Measurements from ENCODE around the gene FTHL17.

The FTHL17 gene

GRCh38 chrX:31058284-31058683, 13.6 kb downstream of the FTHL17 start:
- Histone ChIP-seq H3K36me3 (ENCODE audit: insufficient read depth, low read length) (no peaks in the 10 kb centered on the region), H3K27ac (no peak overlapping the region), H3K4me3 (no peak overlapping the region), H3K9me3 (ENCODE audit: low read depth, low read length) (no peaks in the 10 kb centered on the region), H3K9ac (ENCODE audit: insufficient read length) (no peak overlapping the region)
- DNase-seq (ENCODE audit: low read depth, low spot score), result no peak
- TF ChIP-seq EZH2 (IDR thresholded peaks at IDR 0.05), result no peak
- TF ChIP-seq FOXP2 (optimal IDR thresholded peaks at IDR 0.05; ENCODE audit: control extremely low read depth, extremely low read length, insufficient read depth), result no peak
- no peak for TF ChIP-seq POLR2AphosphoS5 (IDR thresholded peaks at IDR 0.05; ENCODE audit: borderline replicate concordance, low read depth, low read length)

- no peak overlapping the region for H3K9ac ChIP-seq (ENCODE audit: insufficient read length)
- no peak overlapping the region for H3K27ac ChIP-seq
- no peak for TF ChIP-seq POLR2AphosphoS5 (IDR thresholded peaks at IDR 0.05; ENCODE audit: borderline replicate concordance, low read depth, low read length)
- TF ChIP-seq FOXP2 (optimal IDR thresholded peaks at IDR 0.05; ENCODE audit: control extremely low read depth, extremely low read length, insufficient read depth), result no peak
- no peak for TF ChIP-seq EZH2 (IDR thresholded peaks at IDR 0.05)
- DNase-seq (ENCODE audit: low read depth, low spot score), result no peak
- H3K9me3 ChIP-seq (ENCODE audit: low read depth, low read length), result no peaks in the 10 kb centered on the region
- H3K36me3 ChIP-seq (ENCODE audit: insufficient read depth, low read length), result no peaks in the 10 kb centered on the region
- no peak overlapping the region for H3K4me3 ChIP-seq
These were observed 14.2 kb downstream of the FTHL17 start for GRCh38 chrX:31057691-31058090.

GRCh38 chrX:31057291-31057690, 14.6 kb downstream of the FTHL17 start:
- Histone ChIP-seq H3K27ac (no peak overlapping the region), H3K4me3 (no peak overlapping the region), H3K9ac (ENCODE audit: insufficient read length) (no peak overlapping the region), H3K9me3 (ENCODE audit: low read depth, low read length) (no peaks in the 10 kb centered on the region), H3K36me3 (ENCODE audit: insufficient read depth, low read length) (no peaks in the 10 kb centered on the region)
- TF ChIP-seq EZH2 (IDR thresholded peaks at IDR 0.05) (no peak), POLR2AphosphoS5 (IDR thresholded peaks at IDR 0.05; ENCODE audit: borderline replicate concordance, low read depth, low read length) (no peak), FOXP2 (optimal IDR thresholded peaks at IDR 0.05; ENCODE audit: control extremely low read depth, extremely low read length, insufficient read depth) (no peak)
- DNase-seq (ENCODE audit: low read depth, low spot score), result no peak

GRCh38 chrX:31053621-31054020, 18.2 kb downstream of the FTHL17 start:
- DNase-seq (ENCODE audit: low read depth, low spot score), result no peak
- H3K36me3 ChIP-seq (ENCODE audit: insufficient read depth, low read length), result no peaks in the 10 kb centered on the region
- TF ChIP-seq FOXP2 (optimal IDR thresholded peaks at IDR 0.05; ENCODE audit: control extremely low read depth, extremely low read length, insufficient read depth) (no peak), POLR2AphosphoS5 (IDR thresholded peaks at IDR 0.05; ENCODE audit: borderline replicate concordance, low read depth, low read length) (no peak), EZH2 (IDR thresholded peaks at IDR 0.05) (no peak)
- no peak overlapping the region for H3K9ac ChIP-seq (ENCODE audit: insufficient read length)
- no peak overlapping the region for H3K27ac ChIP-seq
- no peaks in the 10 kb centered on the region for H3K9me3 ChIP-seq (ENCODE audit: low read depth, low read length)
- H3K4me3 ChIP-seq, result no peak overlapping the region

GRCh38 chrX:31039327-31039711, 32.5 kb downstream of the FTHL17 start:
- no peak overlapping the region for H3K9ac ChIP-seq (ENCODE audit: insufficient read length)
- no peaks in the 10 kb centered on the region for H3K36me3 ChIP-seq (ENCODE audit: insufficient read depth, low read length)
- no peak for DNase-seq (ENCODE audit: low read depth, low spot score)
- H3K4me3 ChIP-seq, result no peak overlapping the region
- no peak for TF ChIP-seq FOXP2 (optimal IDR thresholded peaks at IDR 0.05; ENCODE audit: control extremely low read depth, extremely low read length, insufficient read depth)
- no peak for TF ChIP-seq POLR2AphosphoS5 (IDR thresholded peaks at IDR 0.05; ENCODE audit: borderline replicate concordance, low read depth, low read length)
- TF ChIP-seq EZH2 (IDR thresholded peaks at IDR 0.05), result no peak
- H3K27ac ChIP-seq, result no peak overlapping the region
- no peaks in the 10 kb centered on the region for H3K9me3 ChIP-seq (ENCODE audit: low read depth, low read length)

- TF ChIP-seq FOXP2 (optimal IDR thresholded peaks at IDR 0.05; ENCODE audit: control extremely low read depth, extremely low read length, insufficient read depth) (no peak), POLR2AphosphoS5 (IDR thresholded peaks at IDR 0.05; ENCODE audit: borderline replicate concordance, low read depth, low read length) (no peak), EZH2 (IDR thresholded peaks at IDR 0.05) (no peak)
- Histone ChIP-seq H3K9me3 (ENCODE audit: low read depth, low read length) (no peaks in the 10 kb centered on the region), H3K27ac (no peak overlapping the region), H3K9ac (ENCODE audit: insufficient read length) (no peak overlapping the region), H3K4me3 (no peak overlapping the region), H3K36me3 (ENCODE audit: insufficient read depth, low read length) (no peaks in the 10 kb centered on the region)
- no peak for DNase-seq (ENCODE audit: low read depth, low spot score)
These were observed 33.1 kb downstream of the FTHL17 start for GRCh38 chrX:31038575-31039326.

- TF ChIP-seq EZH2 (IDR thresholded peaks at IDR 0.05) (no peak), POLR2AphosphoS5 (IDR thresholded peaks at IDR 0.05; ENCODE audit: borderline replicate concordance, low read depth, low read length) (no peak), FOXP2 (optimal IDR thresholded peaks at IDR 0.05; ENCODE audit: control extremely low read depth, extremely low read length, insufficient read depth) (no peak)
- H3K36me3 ChIP-seq (ENCODE audit: insufficient read depth, low read length), result no peaks in the 10 kb centered on the region
- no peak overlapping the region for H3K27ac ChIP-seq
- H3K9me3 ChIP-seq (ENCODE audit: low read depth, low read length), result no peaks in the 10 kb centered on the region
- no peak overlapping the region for H3K4me3 ChIP-seq
- no peak overlapping the region for H3K9ac ChIP-seq (ENCODE audit: insufficient read length)
- DNase-seq (ENCODE audit: low read depth, low spot score), result no peak
These were observed 34.9 kb downstream of the FTHL17 start for GRCh38 chrX:31036895-31037294.

- H3K36me3 ChIP-seq (ENCODE audit: insufficient read depth, low read length), result no peaks in the 10 kb centered on the region
- no peak overlapping the region for H3K27ac ChIP-seq
- H3K4me3 ChIP-seq, result no peak overlapping the region
- DNase-seq (ENCODE audit: low read depth, low spot score), result no peak
- H3K9ac ChIP-seq (ENCODE audit: insufficient read length), result no peak overlapping the region
- no peaks in the 10 kb centered on the region for H3K9me3 ChIP-seq (ENCODE audit: low read depth, low read length)
- TF ChIP-seq EZH2 (IDR thresholded peaks at IDR 0.05) (no peak), POLR2AphosphoS5 (IDR thresholded peaks at IDR 0.05; ENCODE audit: borderline replicate concordance, low read depth, low read length) (no peak), FOXP2 (optimal IDR thresholded peaks at IDR 0.05; ENCODE audit: control extremely low read depth, extremely low read length, insufficient read depth) (no peak)
These were observed 44.5 kb downstream of the FTHL17 start for GRCh38 chrX:31027351-31027750.

GRCh38 chrX:31024866-31025265, 47.0 kb downstream of the FTHL17 start:
- Histone ChIP-seq H3K9ac (ENCODE audit: insufficient read length) (no peak overlapping the region), H3K9me3 (ENCODE audit: low read depth, low read length) (no peaks in the 10 kb centered on the region), H3K27ac (no peak overlapping the region), H3K4me3 (no peak overlapping the region), H3K36me3 (ENCODE audit: insufficient read depth, low read length) (no peaks in the 10 kb centered on the region)
- DNase-seq (ENCODE audit: low read depth, low spot score), result no peak
- TF ChIP-seq FOXP2 (optimal IDR thresholded peaks at IDR 0.05; ENCODE audit: control extremely low read depth, extremely low read length, insufficient read depth), result no peak
- no peak for TF ChIP-seq POLR2AphosphoS5 (IDR thresholded peaks at IDR 0.05; ENCODE audit: borderline replicate concordance, low read depth, low read length)
- no peak for TF ChIP-seq EZH2 (IDR thresholded peaks at IDR 0.05)

Data from SK-N-MC (cell line).